HepG2 (cell line): ENCODE measurements around the gene LASP1. TPM values are rescaled to one million over a fixed set of nuclear protein-coding genes. Genes with fewer than 3 reads are reported as not detected.

Experiments
- AGO2 ChIP-seq: fragments of 200-400 bp; formaldehyde crosslinking; optimal IDR thresholded peaks from 2 replicates; pipeline ENCODE3; 2017; ENCODE audit warnings: mild to moderate bottlenecking, low read depth, low read length, moderate library complexity
- BHLHE40 ChIP-seq: IDR thresholded peaks from 2 replicates; pipeline ENCODE4 v1.6.1; 2011; ENCODE audit warnings: low read length, improper control_type of control experiment
- BRD4 ChIP-seq: sonication (generic); formaldehyde crosslinking; IDR thresholded peaks from 2 replicates; pipeline ENCODE4 v1.4.0; 2020; ENCODE audit warnings: missing genetic modification reagents
- KMT2A ChIP-seq: sonication (generic); formaldehyde crosslinking; IDR thresholded peaks from 2 replicates; pipeline ENCODE4 v1.4.0; 2020; ENCODE audit warnings: missing genetic modification reagents
- RERE ChIP-seq: IDR thresholded peaks from 2 replicates; pipeline ENCODE4 v1.6.1; 2016; ENCODE audit warnings: low read depth, missing genetic modification reagents, missing compliant biosample characterization
- SOX6 ChIP-seq, 2 experiments: fragments of 450-650 bp in 1 of 2; sonication (generic) in 1 of 2; formaldehyde crosslinking in 1 of 2; IDR thresholded peaks; 2 replicates each; pipeline versions ENCODE4 v1.4.0 to v1.6.1; 2017 to 2020; ENCODE audit warnings: antibody characterized with exemption in 1 of 2, mild to moderate bottlenecking in 1 of 2, missing genetic modification reagents in 1 of 2
- STAT6 ChIP-seq: sonication (generic); formaldehyde crosslinking; IDR thresholded peaks from 2 replicates; pipeline ENCODE4 v1.4.0; 2020; ENCODE audit warnings: missing genetic modification reagents, mild to moderate bottlenecking, borderline replicate concordance
- TARDBP ChIP-seq: sonication (generic); formaldehyde crosslinking; IDR thresholded peaks from 2 replicates; pipeline ENCODE4 v1.8.0; 2022; ENCODE audit warnings: mild to moderate bottlenecking, missing genetic modification reagents
- THAP11 ChIP-seq: IDR thresholded peaks from 2 replicates; pipeline ENCODE4 v1.6.1; 2016; ENCODE audit warnings: missing biosample characterization, missing genetic modification reagents
- ZBTB33 ChIP-seq: sonication (generic); formaldehyde crosslinking; IDR thresholded peaks from 2 replicates; pipeline ENCODE4 v1.4.0; 2020; ENCODE audit warnings: missing genetic modification reagents
- ZFP82 ChIP-seq: sonication (generic); formaldehyde crosslinking; IDR thresholded peaks from 2 replicates; pipeline ENCODE4 v1.5.1; 2020; ENCODE audit warnings: mild to moderate bottlenecking, missing genetic modification reagents, borderline replicate concordance
- ZNF776 ChIP-seq: sonication (generic); formaldehyde crosslinking; IDR thresholded peaks from 2 replicates; pipeline ENCODE4 v1.4.0; 2020; ENCODE audit warnings: mild to moderate bottlenecking, missing genetic modification reagents
- ZSCAN5A ChIP-seq: sonication (generic); formaldehyde crosslinking; IDR thresholded peaks from 2 replicates; pipeline ENCODE4 v1.8.0; 2022; ENCODE audit warnings: mild to moderate bottlenecking, missing genetic modification reagents, borderline replicate concordance
- polyA plus RNA-seq, 8 experiments: library from polyadenylated mRNA; depleted of rRNA in 3 of 8; stranded (reverse) in 7 of 8; unstranded in 1 of 8; fragments of >200 nt; fragmentation: Illumina TruSeq in 4 of 8; extraction: Trizol in 4 of 8; gene quantifications; 2 replicates each; pipeline versions ENCODE4 v1.2.1 to v1.2.3, GENCODE V29; 2011 to 2016; ENCODE audit warnings: low read depth in 4 of 8, missing spikeins in 1 of 8, mixed read lengths in 1 of 8; ENCODE audit not compliant: insufficient read depth in 1 of 8
- total RNA-seq, 5 experiments: library from RNA; depleted of rRNA; stranded (reverse); fragments of >200 nt; fragmentation: Illumina TruSeq; extraction: Trizol; gene quantifications; 2 replicates each; pipeline ENCODE4 v1.2.3, GENCODE V29; 2016; ENCODE audit warnings: low read depth in 1 of 5

LASP1 gene
- total and polyA plus RNA-seq, 2 of the 13 experiments (the other 11 are each of a cell fraction or from before 2014, with no cell fraction given) = 70.1 to 97.0 TPM

GRCh38 chr17:38877130-38877851 lies 7.4 kb downstream of the LASP1 start (continued):
- TF ChIP-seq ZSCAN5A (CRISPR knock-in tag) (no peak), BHLHE40 (no peak), STAT6 (CRISPR knock-in tag) (no peak), ZFP82 (CRISPR knock-in tag) (no peak), ZBTB33 (CRISPR knock-in tag) (peak; percentile 74), RERE (CRISPR knock-in tag) (no peak), THAP11 (CRISPR knock-in tag) (no peak), AGO2 (peak; percentile 30), SOX6 (IDR thresholded peaks at IDR 0.05) (no peak), SOX6 (CRISPR knock-in tag; IDR thresholded peaks at IDR 0.05) (no peak), TARDBP (CRISPR knock-in tag) (no peak), ZNF776 (CRISPR knock-in tag) (no peak), BRD4 (CRISPR knock-in tag) (0 out of 2 replicates have a peak, but pooled peaks have one; percentile 36), KMT2A (CRISPR knock-in tag) (no peak)
- TF ChIP-seq, all 625 proteins: peak for 5
